ENCODE results near the gene C1orf53.

Gene C1orf53

GRCh38 chr1:197908716-197909220 lies 6.3 kb downstream of the C1orf53 start:
- no peak for DNase-seq

- DNase-seq, result no peak
Observed at GRCh38 chr1:197909384-197909783, 7.0 kb downstream of the C1orf53 start.

GRCh38 chr1:197910120-197910991 lies 7.9 kb downstream of the C1orf53 start:
- DNase-seq, result no peak

GRCh38 chr1:197911111-197911856 lies 8.9 kb downstream of the C1orf53 start:
- peak; percentile 16 for DNase-seq

GRCh38 chr1:197911857-197912696 lies 9.6 kb downstream of the C1orf53 start:
- peak; percentile 14 for DNase-seq

- DNase-seq, result no peak
Observed at GRCh38 chr1:197912739-197913494, 10.5 kb downstream of the C1orf53 start.

GRCh38 chr1:197913495-197914276 lies 11.3 kb downstream of the C1orf53 start:
- DNase-seq, result no peak

GRCh38 chr1:197914510-197914909 lies 12.1 kb downstream of the C1orf53 start:
- DNase-seq, result no peak

GRCh38 chr1:197915260-197915861 lies 12.9 kb downstream of the C1orf53 start:
- no peak for DNase-seq

GRCh38 chr1:197915862-197916499 lies 13.6 kb downstream of the C1orf53 start:
- DNase-seq, result peak; percentile 16

- DNase-seq, result no peak
Observed at GRCh38 chr1:197916500-197916983, 14.1 kb downstream of the C1orf53 start.

GRCh38 chr1:197917805-197918651 lies 15.6 kb downstream of the C1orf53 start:
- peak; percentile 26 for DNase-seq

- no peak for DNase-seq
Observed at GRCh38 chr1:197918807-197919345, 16.4 kb downstream of the C1orf53 start.

- peak; percentile 26 for DNase-seq
Observed at GRCh38 chr1:197919346-197920066, 17.1 kb downstream of the C1orf53 start.

GRCh38 chr1:197920067-197920396 lies 17.6 kb downstream of the C1orf53 start:
- no peak for DNase-seq

GRCh38 chr1:197920414-197921117 lies 18.1 kb downstream of the C1orf53 start:
- DNase-seq, result no peak

GRCh38 chr1:197921235-197922069 lies 19.0 kb downstream of the C1orf53 start:
- no peak for DNase-seq
